ENCODE results near the gene SLX9. TPM values are rescaled to one million over a fixed set of nuclear protein-coding genes. Genes with fewer than 3 reads are reported as not detected.

The SLX9 gene
- total and polyA plus RNA-seq, 10 donors: 6.1 to 35.4 (median 27.0) TPM

DNA sequence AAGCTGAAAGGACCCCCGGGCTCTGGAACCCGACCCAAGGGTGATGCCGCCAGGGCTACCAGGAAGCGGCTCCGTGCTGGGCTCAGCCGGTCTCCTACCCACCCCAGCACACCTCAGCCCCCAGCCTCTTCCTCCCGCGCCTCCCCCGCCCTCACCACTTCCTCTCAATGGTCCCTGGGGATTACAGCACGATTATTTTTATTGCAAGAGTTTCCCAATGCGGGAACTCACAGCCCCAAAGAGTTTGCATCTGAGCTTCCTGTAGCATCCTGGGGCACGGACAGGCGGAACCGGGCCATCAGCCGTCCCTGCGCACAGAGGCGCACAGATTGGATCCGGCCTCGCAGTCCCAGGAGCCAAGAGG lies 8.7 kb upstream of the SLX9 start:
- H3K4me3 ChIP-seq: peak overlapping the region; percentile 45 to 86 (median 66)
- peaks cover 0 to 23% (median 4%) of the 10 kb centered on the region in 7 donors for H3K27me3 ChIP-seq (replicated peaks in 1 of 7)
- peaks cover 41 to 89% (median 74%) of the 10 kb centered on the region in 6 donors for H3K4me1 ChIP-seq
- H3K9me3 ChIP-seq: peaks cover 0 to 5% (median 0%) of the 10 kb centered on the region in 8 donors
- DNase-seq: peak; percentile 94
- H3K27ac ChIP-seq: peak overlapping the region; percentile 77 to 97 (median 92)
- no peak for TF ChIP-seq POLR2A (IDR thresholded peaks at IDR 0.05)
- TF ChIP-seq, protein P1, sequence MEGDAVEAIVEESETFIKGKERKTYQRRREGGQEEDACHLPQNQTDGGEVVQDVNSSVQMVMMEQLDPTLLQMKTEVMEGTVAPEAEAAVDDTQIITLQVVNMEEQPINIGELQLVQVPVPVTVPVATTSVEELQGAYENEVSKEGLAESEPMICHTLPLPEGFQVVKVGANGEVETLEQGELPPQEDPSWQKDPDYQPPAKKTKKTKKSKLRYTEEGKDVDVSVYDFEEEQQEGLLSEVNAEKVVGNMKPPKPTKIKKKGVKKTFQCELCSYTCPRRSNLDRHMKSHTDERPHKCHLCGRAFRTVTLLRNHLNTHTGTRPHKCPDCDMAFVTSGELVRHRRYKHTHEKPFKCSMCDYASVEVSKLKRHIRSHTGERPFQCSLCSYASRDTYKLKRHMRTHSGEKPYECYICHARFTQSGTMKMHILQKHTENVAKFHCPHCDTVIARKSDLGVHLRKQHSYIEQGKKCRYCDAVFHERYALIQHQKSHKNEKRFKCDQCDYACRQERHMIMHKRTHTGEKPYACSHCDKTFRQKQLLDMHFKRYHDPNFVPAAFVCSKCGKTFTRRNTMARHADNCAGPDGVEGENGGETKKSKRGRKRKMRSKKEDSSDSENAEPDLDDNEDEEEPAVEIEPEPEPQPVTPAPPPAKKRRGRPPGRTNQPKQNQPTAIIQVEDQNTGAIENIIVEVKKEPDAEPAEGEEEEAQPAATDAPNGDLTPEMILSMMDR (IDR thresholded peaks at IDR 0.05 in 8 of 11, conservative IDR thresholded peaks at IDR 0.05 in 3 of 11): peak in 1 of 11 experiments; percentile 10
- peak; percentile 75 to 84 (median 83) for TF ChIP-seq POLR2AphosphoS5 (IDR thresholded peaks at IDR 0.05)
- 1 to 3% (median 1%) methylated on average over 19 of the region's 19 CpGs for WGBS, 5 donors
- peaks cover 0 to 15% (median 0%) of the 10 kb centered on the region in 6 donors for H3K36me3 ChIP-seq
- intact Hi-C loops (cut with DNase I; ENCODE audit: low total_unique reads): loop anchor here (5.0 kb wide), 1 partner anchor 39 kb away; no protein-coding TSS in a partner anchor

DNA sequence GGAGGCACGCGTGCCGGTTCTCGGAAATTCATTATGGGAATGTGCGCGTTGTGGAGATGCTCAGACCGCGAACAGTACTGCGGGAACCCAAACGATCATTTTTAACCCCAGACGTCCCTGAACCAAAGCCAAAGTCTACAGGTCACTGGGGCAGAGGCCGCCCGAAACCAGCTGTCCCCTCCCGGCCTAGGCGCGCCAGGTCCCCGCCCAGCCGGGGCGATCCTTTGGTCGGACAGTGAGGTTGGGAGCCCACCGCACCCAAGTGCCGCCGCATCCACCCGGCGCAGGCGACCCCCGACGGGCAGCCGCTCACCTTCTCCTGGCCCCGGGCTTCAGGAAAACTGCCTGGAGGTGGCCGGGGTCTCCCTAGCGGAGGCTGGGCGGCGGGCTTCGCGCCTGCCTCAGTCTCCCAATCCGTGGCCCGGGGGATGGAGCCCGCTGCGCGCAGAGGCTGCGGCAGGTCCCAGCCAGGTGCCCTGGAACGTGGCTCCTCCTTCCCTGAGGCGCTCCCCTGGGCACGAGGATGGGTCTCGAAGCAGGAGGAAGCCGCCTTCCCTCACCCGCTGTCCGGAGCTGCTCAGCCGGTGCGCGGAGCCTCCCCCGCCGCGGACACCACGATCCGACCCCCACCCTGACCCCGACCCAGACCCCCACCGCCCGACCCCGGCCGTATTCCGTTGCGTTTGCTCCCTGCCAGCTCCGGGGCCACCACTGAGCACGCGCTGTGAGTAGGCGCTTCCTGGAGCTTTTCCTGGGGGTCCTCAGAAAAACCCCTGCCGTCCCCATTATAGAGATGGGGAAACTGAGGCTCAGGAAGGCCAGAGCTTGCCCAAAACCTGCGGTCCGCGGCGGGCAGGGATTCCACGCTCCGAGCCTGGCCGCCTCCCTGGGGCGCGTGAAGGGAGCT lies 8.1 kb upstream of the SLX9 start:
- DNase-seq: peak; percentile 88
- TF ChIP-seq, protein P1 (IDR thresholded peaks at IDR 0.05 in 8 of 11, conservative IDR thresholded peaks at IDR 0.05 in 3 of 11): no peak
- TF ChIP-seq POLR2AphosphoS5 (IDR thresholded peaks at IDR 0.05): peak in 1 of 3 donors; percentile 8
- 1 to 2% (median 1%) methylated on average over 21 to 78 of the region's 78 CpGs for WGBS, 5 donors
- H3K9me3 ChIP-seq: peaks cover 0 to 5% (median 0%) of the 10 kb centered on the region in 8 donors
- peaks cover 0 to 15% (median 0%) of the 10 kb centered on the region in 6 donors for H3K36me3 ChIP-seq
- peaks cover 35 to 82% (median 68%) of the 10 kb centered on the region in 6 donors for H3K4me1 ChIP-seq
- intact Hi-C loops (cut with DNase I; ENCODE audit: low total_unique reads): loop anchor here (5.0 kb wide), 1 partner anchor 39 kb away; no protein-coding TSS in a partner anchor
- H3K27me3 ChIP-seq (replicated peaks in 1 of 7): peaks cover 0 to 23% (median 4%) of the 10 kb centered on the region in 7 donors
- peak overlapping the region; percentile 77 to 97 (median 92) for H3K27ac ChIP-seq
- H3K4me3 ChIP-seq: peak overlapping the region; percentile 45 to 86 (median 66)

GRCh38 chr21:44932408-44933181 lies 7.2 kb upstream of the SLX9 start:
- Histone ChIP-seq H3K4me1 (peaks cover 27 to 74% (median 59%) of the 10 kb centered on the region in 6 donors), H3K36me3 (peaks cover 0 to 15% (median 0%) of the 10 kb centered on the region in 6 donors), H3K9me3 (peaks cover 0 to 5% (median 0%) of the 10 kb centered on the region in 8 donors), H3K4me3 (peak overlapping the region; percentile 45 to 86 (median 66)), H3K27me3 (replicated peaks in 1 of 7) (peaks cover 0 to 23% (median 4%) of the 10 kb centered on the region in 7 donors), H3K27ac (peak overlapping the region; percentile 77 to 97 (median 92))
- TF ChIP-seq POLR2AphosphoS5 (IDR thresholded peaks at IDR 0.05): peak; percentile 22 to 68 (median 37)
- TF ChIP-seq, protein P1 (IDR thresholded peaks at IDR 0.05 in 8 of 11, conservative IDR thresholded peaks at IDR 0.05 in 3 of 11): peak; percentile 21 to 86 (median 71)
- TF ChIP-seq POLR2A (IDR thresholded peaks at IDR 0.05): no peak
- intact Hi-C loops (cut with DNase I; ENCODE audit: low total_unique reads): loop anchor here (5.0 kb wide), 1 partner anchor 40 kb away; no protein-coding TSS in a partner anchor
- peak; percentile 96 for DNase-seq
- WGBS, 5 donors: 1 to 2% (median 1%) methylated on average over 17 to 68 of the region's 68 CpGs
